ENCODE results near the gene RBP3. TPM values are rescaled to one million over a fixed set of nuclear protein-coding genes. Genes with fewer than 3 reads are reported as not detected.

Gene RBP3
- total RNA-seq, 1 experiment from 2014 or later = not detected

DNA sequence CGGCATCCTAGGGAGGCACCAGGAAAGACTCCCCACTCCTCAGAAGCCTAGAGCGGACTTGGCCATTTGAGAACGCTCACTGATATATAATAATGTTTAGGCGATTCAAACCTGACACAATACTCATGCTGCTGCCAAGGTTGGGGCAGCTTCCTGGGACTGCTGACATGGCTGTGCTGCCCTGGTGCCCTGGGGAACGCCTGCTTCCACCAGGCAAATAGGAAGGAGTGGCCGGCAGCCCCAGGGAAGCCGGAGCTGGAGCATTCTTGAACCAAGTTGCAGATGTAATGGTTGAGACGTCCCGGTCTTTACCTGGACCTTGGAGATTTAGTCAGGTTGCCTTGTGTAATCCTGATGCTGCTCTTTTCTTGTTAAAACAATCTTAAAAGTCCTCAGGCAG lies 39.4 kb upstream of the RBP3 start:
- H3K4me3 ChIP-seq (replicated peaks in 1 of 2; ENCODE audit: low read depth in 1 of 2, low read length in 2 of 2) = no peak overlapping the region
- H3K9me2 ChIP-seq (ENCODE audit: insufficient read depth) = no peaks in the 10 kb centered on the region
- RAD21 ChIA-PET (ENCODE audit: low non-redundant PET in 1 of 2, low total read pairs in 2 of 2, uncharacterized antibody in 2 of 2, unreplicated experiment in 2 of 2) = interaction anchor here in 1 of 2 experiments (1.5 kb wide), 1 partner anchor 261 kb away, joined by 3 read pairs; no protein-coding TSS in a partner anchor
- no peak overlapping the region for H2AFZ ChIP-seq (ENCODE audit: low read depth, low read length, poor library complexity, severe bottlenecking)
- H3K36me3 ChIP-seq (ENCODE audit: control insufficient read depth in 1 of 2, insufficient read depth in 2 of 2, low read length in 2 of 2) = no peaks in the 10 kb centered on the region
- TF ChIP-seq, protein P1, sequence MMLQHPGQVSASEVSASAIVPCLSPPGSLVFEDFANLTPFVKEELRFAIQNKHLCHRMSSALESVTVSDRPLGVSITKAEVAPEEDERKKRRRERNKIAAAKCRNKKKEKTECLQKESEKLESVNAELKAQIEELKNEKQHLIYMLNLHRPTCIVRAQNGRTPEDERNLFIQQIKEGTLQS (IDR thresholded peaks at IDR 0.05) = no peak
- TF ChIP-seq EZH2phosphoT487 (IDR thresholded peaks at IDR 0.05; ENCODE audit: borderline replicate concordance) (no peak), REST (IDR thresholded peaks at IDR 0.05; ENCODE audit: low read depth) (no peak), POLR2A (IDR thresholded peaks at IDR 0.05; ENCODE audit: borderline replicate concordance, extremely low read depth, insufficient read depth, insufficient read length) (no peak), ZNF274 (IDR thresholded peaks at IDR 0.05; ENCODE audit: low read depth, low read length) (no peak), SP1 (IDR thresholded peaks at IDR 0.05; ENCODE audit: low read depth) (no peak), SRF (IDR thresholded peaks at IDR 0.05; ENCODE audit: low read depth) (no peak), CBX3 (IDR thresholded peaks at IDR 0.05; ENCODE audit: low read depth) (no peak), ZFX (IDR thresholded peaks at IDR 0.05) (no peak), EZH2 (IDR thresholded peaks at IDR 0.05) (no peak), JUND (IDR thresholded peaks at IDR 0.05) (no peak), CEBPB (IDR thresholded peaks at IDR 0.05; ENCODE audit: low read depth) (no peak), ELF1 (IDR thresholded peaks at IDR 0.05; ENCODE audit: borderline replicate concordance, low read depth) (no peak), FOSL1 (IDR thresholded peaks at IDR 0.05; ENCODE audit: low read depth) (no peak), RAD21 (IDR thresholded peaks at IDR 0.05; ENCODE audit: low read depth) (no peak), TCF7L2 (IDR thresholded peaks at IDR 0.05; ENCODE audit: borderline replicate concordance, extremely low read depth, insufficient read depth, insufficient read length) (no peak), YY1 (IDR thresholded peaks at IDR 0.05; ENCODE audit: extremely low read depth, insufficient replicate concordance, low read depth, low read length) (no peak)
- TF ChIP-seq, protein P2, sequence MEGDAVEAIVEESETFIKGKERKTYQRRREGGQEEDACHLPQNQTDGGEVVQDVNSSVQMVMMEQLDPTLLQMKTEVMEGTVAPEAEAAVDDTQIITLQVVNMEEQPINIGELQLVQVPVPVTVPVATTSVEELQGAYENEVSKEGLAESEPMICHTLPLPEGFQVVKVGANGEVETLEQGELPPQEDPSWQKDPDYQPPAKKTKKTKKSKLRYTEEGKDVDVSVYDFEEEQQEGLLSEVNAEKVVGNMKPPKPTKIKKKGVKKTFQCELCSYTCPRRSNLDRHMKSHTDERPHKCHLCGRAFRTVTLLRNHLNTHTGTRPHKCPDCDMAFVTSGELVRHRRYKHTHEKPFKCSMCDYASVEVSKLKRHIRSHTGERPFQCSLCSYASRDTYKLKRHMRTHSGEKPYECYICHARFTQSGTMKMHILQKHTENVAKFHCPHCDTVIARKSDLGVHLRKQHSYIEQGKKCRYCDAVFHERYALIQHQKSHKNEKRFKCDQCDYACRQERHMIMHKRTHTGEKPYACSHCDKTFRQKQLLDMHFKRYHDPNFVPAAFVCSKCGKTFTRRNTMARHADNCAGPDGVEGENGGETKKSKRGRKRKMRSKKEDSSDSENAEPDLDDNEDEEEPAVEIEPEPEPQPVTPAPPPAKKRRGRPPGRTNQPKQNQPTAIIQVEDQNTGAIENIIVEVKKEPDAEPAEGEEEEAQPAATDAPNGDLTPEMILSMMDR (IDR thresholded peaks at IDR 0.05 in 2 of 3, conservative IDR thresholded peaks at IDR 0.05 in 1 of 3; ENCODE audit: borderline replicate concordance in 1 of 3, insufficient read depth in 1 of 3, low read depth in 2 of 3, low read length in 2 of 3) = no peak
- no peaks in the 10 kb centered on the region; a peak in 1 of 4 replicates for H3K4me1 ChIP-seq (ENCODE audit: control insufficient read depth in 1 of 2, insufficient read depth in 2 of 2, low read length in 2 of 2)
- peaks cover 16% of the 10 kb centered on the region; the same call in 1 of the 2 replicates for H3K27me3 ChIP-seq (ENCODE audit: insufficient read depth, low read length)
- POLR2A ChIA-PET = no interaction called here
- no peaks in the 10 kb centered on the region for H4K20me1 ChIP-seq (ENCODE audit: insufficient read depth)
- H3K79me2 ChIP-seq (ENCODE audit: insufficient read depth, low read length) = no peaks in the 10 kb centered on the region
- no peak overlapping the region for H3K4me2 ChIP-seq (ENCODE audit: low read length)
- no peak overlapping the region for H3K27ac ChIP-seq (ENCODE audit: low read depth, low read length)
- ATAC-seq = no peak
- intact Hi-C loops (cut with micrococcal nuclease) = no loop called here
- no peak for DNase-seq (ENCODE audit: low read depth, low spot score)
- BruUV-seq (replicated peaks) = no TSS peak
- H3K9ac ChIP-seq (ENCODE audit: low read length) = no peak overlapping the region
- CTCF ChIA-PET = interaction anchor here (2.0 kb wide), 1 partner anchor 261 kb away, joined by 4 read pairs; no protein-coding TSS in a partner anchor
- no peaks in the 10 kb centered on the region for H3K9me3 ChIP-seq (ENCODE audit: control insufficient read depth in 1 of 2, insufficient read depth in 1 of 2, low read depth in 1 of 2, low read length in 2 of 2)
